ENCODE results near the gene HS6ST2. TPM values are rescaled to one million over a fixed set of nuclear protein-coding genes. Genes with fewer than 3 reads are reported as not detected.

The HS6ST2 gene
- total and polyA plus RNA-seq, 10 of the 15 experiments (the other 5 are each of a cell fraction or from before 2014, with no cell fraction given), result not detected

GRCh38 chrX:132652871-132653270 lies 305.6 kb downstream of the HS6ST2 start:
- ChIA-PET RAD21 (ENCODE audit: unreplicated experiment) (no interaction called here), POLR2A (no interaction called here), SMC1A (ENCODE audit: uncharacterized antibody, unreplicated experiment) (no interaction called here), CTCF (interaction anchor here (1.4 kb wide), 1 partner anchor 21 kb away, joined by 3 read pairs; no protein-coding TSS in a partner anchor)
- no peaks in the 10 kb centered on the region for H3K36me3 ChIP-seq (ENCODE audit: control insufficient read depth in 2 of 2, insufficient read depth in 2 of 2, low read length in 1 of 2)
- no peak overlapping the region for H2AFZ ChIP-seq (ENCODE audit: control insufficient read depth, low read depth, low read length)
- in situ Hi-C loops (cut with MboI) (no loop called here), intact Hi-C loops (cut with micrococcal nuclease; ENCODE audit: unreplicated experiment) (no loop called here)
- no peaks in the 10 kb centered on the region for H4K20me1 ChIP-seq (ENCODE audit: control insufficient read depth, insufficient read depth)
- TF ChIP-seq SIN3A (IDR thresholded peaks at IDR 0.05; ENCODE audit: low read depth, low read length) (no peak), RBBP5 (conservative IDR thresholded peaks at IDR 0.05) (no peak)
- H3K4me3 ChIP-seq, result no peak overlapping the region
- no peaks in the 10 kb centered on the region for H3K79me2 ChIP-seq (ENCODE audit: control insufficient read depth, insufficient read depth, low read length)
- no TSS peak for BruUV-seq (replicated peaks)
- DNase-seq (ENCODE audit: low read depth, low spot score), result no peak
- H3K9me3 ChIP-seq (replicated peaks; ENCODE audit: control insufficient read depth, insufficient read depth, low read length), result no peaks in the 10 kb centered on the region
- H3K27ac ChIP-seq (ENCODE audit: control insufficient read depth, insufficient read depth), result no peak overlapping the region
- H3K9ac ChIP-seq (ENCODE audit: control insufficient read depth, insufficient read depth, low read length), result no peak overlapping the region
- FAIRE-seq, result no peak
- no peaks in the 10 kb centered on the region for H3K4me1 ChIP-seq (ENCODE audit: control insufficient read depth, insufficient read depth, low read length)
- H3K27me3 ChIP-seq (replicated peaks in 1 of 2; ENCODE audit: control insufficient read depth in 2 of 2, insufficient read depth in 2 of 2, low read length in 1 of 2), result no peaks in the 10 kb centered on the region; a peak in 2 of 4 replicates
- no peak for ATAC-seq
- H3K4me2 ChIP-seq (ENCODE audit: control insufficient read depth, insufficient read depth), result no peak overlapping the region
- 37% methylated on average over 4 of the region's 4 CpGs for WGBS (ENCODE audit: insufficient coverage, insufficient replicate concordance, low lambda C conversion rate, missing lambda C conversion rate)

DNA sequence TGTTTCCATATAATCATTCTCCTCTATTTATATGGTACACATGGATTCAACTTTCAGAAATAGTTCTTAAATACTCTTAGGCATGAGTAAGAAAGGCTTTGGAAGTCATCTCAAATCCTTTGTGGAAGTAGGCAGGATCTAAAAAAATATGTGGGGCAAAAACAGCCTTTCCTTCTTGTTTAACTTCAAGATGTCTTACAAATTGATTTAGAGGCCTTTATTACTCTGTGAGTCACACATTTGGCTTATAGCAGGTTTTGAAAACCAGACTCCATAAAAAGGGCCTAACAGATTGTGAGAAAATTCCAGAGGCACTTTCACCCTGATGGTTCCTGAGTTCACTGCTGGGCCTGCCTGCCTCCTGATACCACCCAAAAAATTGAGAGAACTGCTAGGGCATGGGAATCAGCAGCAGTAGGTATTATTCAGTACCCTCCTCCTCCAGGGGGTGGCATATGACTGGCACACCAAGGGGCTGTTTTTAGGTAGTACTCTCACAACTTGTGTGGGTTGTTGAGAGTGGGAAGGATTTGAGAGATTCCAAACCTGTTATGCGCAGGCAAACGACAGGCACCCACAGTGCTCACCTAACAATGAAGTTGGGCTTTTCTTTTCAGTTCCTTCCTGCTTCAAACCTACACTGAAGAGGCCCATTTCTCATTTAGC lies 306.9 kb downstream of the HS6ST2 start:
- SMC1A ChIA-PET (ENCODE audit: uncharacterized antibody, unreplicated experiment), result no interaction called here
- no peak for FAIRE-seq
- no TSS peak for BruUV-seq (replicated peaks)
- RAD21 ChIA-PET (ENCODE audit: unreplicated experiment), result no interaction called here
- peak; percentile 52 for ATAC-seq
- Histone ChIP-seq H2AFZ (ENCODE audit: control insufficient read depth, low read depth, low read length) (no peak overlapping the region), H3K4me3 (no peak overlapping the region), H3K9ac (ENCODE audit: control insufficient read depth, insufficient read depth, low read length) (no peak overlapping the region), H3K27me3 (replicated peaks in 1 of 2; ENCODE audit: control insufficient read depth in 2 of 2, insufficient read depth in 2 of 2, low read length in 1 of 2) (no peaks in the 10 kb centered on the region; a peak in 1 of 4 replicates), H3K4me1 (ENCODE audit: control insufficient read depth, insufficient read depth, low read length) (no peaks in the 10 kb centered on the region), H3K36me3 (ENCODE audit: control insufficient read depth in 2 of 2, insufficient read depth in 2 of 2, low read length in 1 of 2) (no peaks in the 10 kb centered on the region), H4K20me1 (ENCODE audit: control insufficient read depth, insufficient read depth) (no peaks in the 10 kb centered on the region), H3K4me2 (ENCODE audit: control insufficient read depth, insufficient read depth) (no peak overlapping the region), H3K27ac (ENCODE audit: control insufficient read depth, insufficient read depth) (no peak overlapping the region), H3K9me3 (replicated peaks; ENCODE audit: control insufficient read depth, insufficient read depth, low read length) (no peaks in the 10 kb centered on the region), H3K79me2 (ENCODE audit: control insufficient read depth, insufficient read depth, low read length) (no peaks in the 10 kb centered on the region)
- POLR2A ChIA-PET, result no interaction called here
- in situ Hi-C loops (cut with MboI) (no loop called here), intact Hi-C loops (cut with micrococcal nuclease; ENCODE audit: unreplicated experiment) (no loop called here)
- WGBS (ENCODE audit: insufficient coverage, insufficient replicate concordance, low lambda C conversion rate, missing lambda C conversion rate), result 21% methylated on average over 2 of the region's 2 CpGs
- peak in 1 of 3 experiments; percentile 15; a peak in 1 of 6 replicates for TF ChIP-seq CTCF (IDR thresholded peaks at IDR 0.05 in 2 of 3, conservative IDR thresholded peaks at IDR 0.05 in 1 of 3; ENCODE audit: control insufficient read depth in 2 of 3, extremely low read depth in 1 of 3, insufficient read depth in 1 of 3, low read depth in 3 of 3, low read length in 3 of 3)
- TF ChIP-seq NFYB (IDR thresholded peaks at IDR 0.05; ENCODE audit: insufficient read depth, low read depth, low read length), result no peak
- CTCF ChIA-PET, result no interaction called here
- no peak for DNase-seq (ENCODE audit: low read depth, low spot score)

Data from GM12878 (cell line).